GM19193 (cell line): ENCODE data around the gene SLCO4A1.

Experiments
- POLR2A ChIP-seq: IDR thresholded peaks from 4 replicates; pipeline ENCODE4 v1.6.1; 2011; ENCODE audit not compliant: insufficient read depth, insufficient read length; ENCODE audit errors: extremely low read depth

SLCO4A1 gene

GRCh38 chr20:62656919-62657588 lies 14.8 kb downstream of the SLCO4A1 start:
- no peak for TF ChIP-seq POLR2A

DNA sequence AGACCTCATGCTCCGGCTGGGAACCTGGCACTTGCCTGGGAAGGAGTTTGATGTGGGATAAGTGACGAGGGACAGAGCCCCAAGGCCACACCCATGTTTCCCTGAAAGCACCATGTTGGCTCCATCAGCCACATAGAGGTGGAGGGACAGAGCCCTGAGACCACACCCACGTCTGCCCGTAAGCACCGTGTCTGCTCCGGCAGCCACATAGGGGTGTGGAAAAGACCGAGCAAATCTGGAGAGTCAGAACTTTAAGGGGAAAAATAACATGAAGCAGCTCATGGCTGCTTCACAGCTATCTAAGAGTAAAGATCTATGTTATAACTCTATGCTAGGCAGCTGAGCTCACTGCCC lies 15.3 kb downstream of the SLCO4A1 start:
- TF ChIP-seq POLR2A = no peak

GRCh38 chr20:62657956-62658355 lies 15.7 kb downstream of the SLCO4A1 start:
- TF ChIP-seq POLR2A = no peak

DNA sequence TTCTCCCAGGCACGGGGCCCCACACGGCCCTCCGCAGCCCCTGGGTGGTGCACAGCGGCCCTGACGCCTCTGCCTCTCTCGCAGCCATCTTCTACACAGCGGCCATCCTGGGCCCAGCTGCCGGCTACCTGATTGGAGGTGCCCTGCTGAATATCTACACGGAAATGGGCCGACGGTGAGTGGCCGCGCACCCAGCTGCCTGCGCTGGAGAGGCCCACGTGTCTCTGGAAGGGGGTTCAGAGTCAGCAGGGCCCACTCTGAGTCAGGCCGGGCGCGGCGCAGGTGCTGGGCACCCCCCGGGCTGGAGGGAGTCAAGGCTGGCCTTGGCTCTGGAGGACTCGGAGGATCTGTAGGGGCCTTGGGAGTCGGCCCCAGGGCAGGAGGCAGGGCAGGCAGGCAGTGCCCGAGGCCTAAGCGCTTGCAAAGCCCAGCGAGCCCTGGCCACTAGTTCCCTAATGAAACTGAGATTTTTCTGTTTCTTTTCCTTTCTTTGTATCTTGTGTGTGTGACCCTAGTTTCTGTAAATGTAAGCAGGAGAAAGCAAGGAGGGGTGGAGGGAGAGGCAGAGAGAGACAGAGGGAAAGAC lies 16.4 kb downstream of the SLCO4A1 start:
- TF ChIP-seq POLR2A = no peak

GRCh38 chr20:62659488-62660239 lies 17.4 kb downstream of the SLCO4A1 start:
- TF ChIP-seq POLR2A = no peak

DNA sequence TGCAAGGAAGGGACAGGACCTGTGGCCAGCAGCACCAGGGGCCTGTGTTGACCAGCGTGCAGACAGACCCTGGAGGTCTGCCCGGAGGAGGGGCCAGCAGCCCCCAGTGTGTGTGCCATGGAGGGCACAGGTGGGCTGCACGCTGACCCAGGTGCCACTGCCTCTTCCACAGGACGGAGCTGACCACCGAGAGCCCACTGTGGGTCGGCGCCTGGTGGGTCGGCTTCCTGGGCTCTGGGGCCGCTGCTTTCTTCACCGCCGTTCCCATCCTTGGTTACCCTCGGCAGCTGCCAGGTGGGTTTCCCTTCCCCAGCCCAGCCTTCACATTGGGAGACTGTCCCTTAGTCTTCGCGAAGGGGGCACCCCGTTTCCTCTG lies 17.9 kb downstream of the SLCO4A1 start:
- no peak for TF ChIP-seq POLR2A

GRCh38 chr20:62660768-62661167 lies 18.5 kb downstream of the SLCO4A1 start:
- no peak for TF ChIP-seq POLR2A

DNA sequence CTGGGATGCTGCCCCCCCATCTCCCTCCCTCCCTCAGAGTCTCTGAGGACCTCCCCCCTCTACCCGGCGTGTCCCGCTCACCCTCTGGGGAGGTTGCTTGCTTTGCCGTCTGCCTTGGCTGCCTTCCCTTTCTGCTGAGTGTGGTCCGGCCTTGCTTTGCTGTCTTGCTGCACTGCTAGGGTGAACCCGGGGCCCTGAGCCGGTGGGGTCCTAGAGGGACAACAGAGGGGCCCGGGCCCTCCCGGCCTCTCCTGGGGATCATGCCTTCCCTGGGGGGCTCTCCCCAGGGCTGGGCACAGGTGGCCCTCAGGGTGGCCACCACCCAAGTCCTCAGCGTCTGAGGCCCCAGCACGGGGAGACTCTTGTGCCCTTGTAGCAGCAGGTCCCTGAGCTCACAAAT lies 19.3 kb downstream of the SLCO4A1 start:
- TF ChIP-seq POLR2A = no peak

GRCh38 chr20:62662422-62662821 lies 20.1 kb downstream of the SLCO4A1 start:
- no peak for TF ChIP-seq POLR2A

DNA sequence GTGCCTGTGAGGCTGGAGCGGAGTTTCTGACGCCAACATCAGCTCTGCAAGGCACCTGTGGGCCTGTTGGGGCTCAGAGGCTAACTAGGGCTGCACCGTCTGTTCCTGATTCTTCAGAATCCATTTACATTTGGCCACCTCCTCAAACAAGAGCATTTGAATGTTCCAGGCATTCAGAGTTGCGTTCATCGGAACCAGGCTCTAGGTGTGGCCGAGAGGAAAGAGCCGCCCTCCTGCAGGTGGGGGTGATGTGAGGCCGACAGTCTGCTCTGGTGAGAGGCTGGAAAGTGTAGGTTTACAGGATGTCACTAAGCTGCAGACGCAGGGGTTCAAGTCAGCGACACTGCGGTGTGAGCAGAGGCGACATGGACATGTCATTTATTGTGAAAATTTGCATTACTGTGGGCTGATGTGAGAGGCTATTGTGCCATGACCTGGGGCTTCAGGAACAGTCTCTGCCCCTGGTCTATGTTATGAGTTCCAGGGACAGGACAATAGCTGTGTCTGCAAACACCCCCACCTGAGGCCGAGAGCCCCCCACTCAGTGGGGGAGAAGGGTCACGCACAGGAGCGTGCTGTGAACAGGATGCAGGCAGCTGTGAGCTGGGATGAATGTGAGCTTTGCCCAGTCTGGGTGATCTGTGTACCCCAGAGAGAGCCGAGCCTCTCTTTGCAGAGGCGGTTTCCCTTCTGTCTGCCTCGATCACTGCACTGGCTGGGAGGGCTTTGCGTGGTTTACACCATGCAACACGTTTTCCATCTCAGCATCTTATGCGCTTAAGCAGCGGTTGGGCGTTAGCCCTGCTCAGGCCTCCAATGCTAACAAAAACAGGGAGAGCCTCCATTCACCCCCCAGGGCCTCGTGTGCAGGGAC lies 21.1 kb downstream of the SLCO4A1 start:
- no peak for TF ChIP-seq POLR2A

GRCh38 chr20:62664019-62664971 lies 22.0 kb downstream of the SLCO4A1 start:
- TF ChIP-seq POLR2A = no peak

GRCh38 chr20:62665153-62665754 lies 23.0 kb downstream of the SLCO4A1 start:
- no peak for TF ChIP-seq POLR2A

DNA sequence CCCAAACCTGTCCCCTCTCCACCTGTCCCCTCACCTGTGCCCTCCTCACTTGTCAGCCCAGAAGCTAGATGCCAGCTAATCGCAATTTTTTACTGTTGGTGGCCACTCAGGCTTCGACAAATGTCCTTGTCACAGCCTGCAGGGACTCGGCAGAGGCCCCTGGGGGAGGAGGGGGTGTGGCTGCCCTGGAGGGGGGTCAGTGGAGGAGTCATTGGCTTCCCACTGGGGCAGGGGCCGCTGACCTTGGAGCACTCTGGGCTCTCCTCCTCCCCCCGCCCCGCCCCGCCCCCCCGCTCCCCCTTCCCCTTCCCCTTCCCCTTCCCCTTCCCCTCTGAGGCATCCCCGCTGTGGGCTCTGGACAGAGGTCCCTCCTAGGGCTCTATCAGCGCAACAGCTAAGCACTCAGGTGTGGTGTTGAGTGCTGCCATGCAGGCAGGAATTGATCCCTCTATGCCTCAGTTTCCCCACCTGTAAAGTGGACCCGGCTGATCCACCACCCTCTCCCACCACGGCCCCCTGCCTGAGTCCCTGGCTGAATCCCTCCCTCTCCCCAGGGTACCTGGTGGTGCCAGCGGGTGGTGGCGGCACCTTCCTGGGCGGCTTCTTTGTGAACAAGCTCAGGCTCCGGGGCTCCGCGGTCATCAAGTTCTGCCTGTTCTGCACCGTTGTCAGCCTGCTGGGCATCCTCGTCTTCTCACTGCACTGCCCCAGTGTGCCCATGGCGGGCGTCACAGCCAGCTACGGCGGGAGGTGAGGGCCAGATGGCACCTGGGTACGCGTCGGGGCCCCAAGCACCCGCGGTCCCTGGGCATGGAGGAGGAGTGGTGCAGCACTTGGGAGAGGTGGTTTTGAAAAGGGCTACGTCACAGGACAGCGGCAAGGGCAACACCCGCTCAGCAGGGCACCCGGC lies 23.8 kb downstream of the SLCO4A1 start:
- no peak for TF ChIP-seq POLR2A

DNA sequence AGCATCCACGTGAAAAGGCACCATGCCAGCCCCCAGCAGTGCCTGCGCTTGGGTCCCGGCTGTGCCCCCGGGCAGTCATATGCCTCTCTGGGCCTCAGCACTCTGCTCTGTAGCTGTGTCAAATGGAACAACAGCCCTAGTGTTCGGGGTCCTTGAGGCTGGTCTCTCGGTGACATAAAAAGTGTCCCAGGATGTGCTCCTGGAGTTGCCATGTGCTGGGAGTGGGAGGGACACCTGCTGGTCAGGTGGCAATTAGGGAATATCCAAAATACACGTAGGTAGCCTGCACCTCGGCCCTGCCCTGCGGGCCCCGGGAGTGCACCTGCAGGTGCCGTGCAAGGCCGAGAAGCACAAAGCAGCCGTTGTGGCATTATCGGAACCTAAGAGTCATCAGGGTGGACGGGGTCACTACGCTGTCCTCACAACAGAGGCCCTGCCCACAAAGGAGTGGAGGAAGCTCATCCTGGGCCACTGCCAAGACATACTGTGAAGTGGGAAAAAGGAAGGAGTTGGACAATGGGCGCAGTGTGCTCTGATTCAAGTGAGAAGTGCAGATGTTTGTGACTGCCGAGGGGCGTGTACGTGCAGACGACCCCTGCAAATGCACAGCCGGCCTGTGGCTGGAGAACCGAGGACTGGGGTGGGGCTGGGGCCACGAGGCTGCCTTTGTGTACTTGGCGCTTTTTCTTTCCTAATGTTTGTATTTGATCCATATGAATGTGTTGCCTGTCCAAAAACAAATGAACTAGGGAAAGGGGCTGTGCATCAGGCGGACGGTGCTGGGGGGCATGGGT lies 24.6 kb downstream of the SLCO4A1 start:
- no peak for TF ChIP-seq POLR2A
